Neural progenitor cell (in vitro differentiated cells): ENCODE measurements around the gene AFF4. TPM values are rescaled to one million over a fixed set of nuclear protein-coding genes. Genes with fewer than 3 reads are reported as not detected.
"Not testable (repeated sequence)": the region's sequence is repeated elsewhere in the genome, so short reads cannot be mapped to it uniquely, and the experiment has no call there.

Source experiments
- DNase-seq: peaks from one replicate; pipeline ENCODE4 v3.0.0-alpha.2; 2016; ENCODE audit warnings: low spot score
- H2AFZ ChIP-seq: fragments of 200-600 bp; sonication (generic); replicated peaks from 2 replicates; pipeline ENCODE4 v1.6.1; 2016; ENCODE audit warnings: antibody characterized with exemption
- H3F3A ChIP-seq: fragments of 200-600 bp; sonication (generic); 2 replicates; pipeline ENCODE4 v1.6.1; 2016; ENCODE audit warnings: antibody characterized with exemption, low read depth
- H3K27ac ChIP-seq: fragments of 200-600 bp; sonication (generic); 2 replicates; pipeline ENCODE4 v1.5.1; 2016; ENCODE audit warnings: mild to moderate bottlenecking
- H3K27me3 ChIP-seq: fragments of 200-600 bp; sonication (generic); 2 replicates; pipeline ENCODE4 v1.6.1; 2016; ENCODE audit warnings: mild to moderate bottlenecking, moderate library complexity
- H3K36me3 ChIP-seq: fragments of 200-600 bp; sonication (generic); 2 replicates; pipeline ENCODE4 v1.5.1; 2016
- H3K4me1 ChIP-seq: fragments of 200-600 bp; sonication (generic); 2 replicates; pipeline ENCODE4 v1.6.1; 2016; ENCODE audit warnings: mixed run types
- H3K4me2 ChIP-seq: fragments of 200-600 bp; sonication (generic); 2 replicates; pipeline ENCODE4 v1.6.1; 2016
- H3K4me3 ChIP-seq: fragments of 200-600 bp; sonication (generic); 2 replicates; pipeline ENCODE4 v1.5.1; 2016
- H3K79me2 ChIP-seq: fragments of 200-600 bp; sonication (generic); 2 replicates; pipeline ENCODE4 v1.6.1; 2016; ENCODE audit warnings: low read depth
- H3K9ac ChIP-seq: fragments of 200-600 bp; sonication (generic); 2 replicates; pipeline ENCODE4 v1.6.1; 2016
- H3K9me3 ChIP-seq: fragments of 200-600 bp; sonication (generic); 2 replicates; pipeline ENCODE4 v1.5.1; 2016; ENCODE audit warnings: low read depth
- H4K20me1 ChIP-seq: fragments of 200-600 bp; sonication (generic); 2 replicates; pipeline ENCODE4 v1.6.1; 2016; ENCODE audit warnings: low read depth
- H3K27ac Mint-ChIP-seq: 3 replicates; pipeline ENCODE4 v1.8.0; 2021; ENCODE audit warnings: mixed read lengths
- H3K27me3 Mint-ChIP-seq: 2 replicates; pipeline ENCODE4 v1.8.0; 2022; ENCODE audit warnings: low read depth, mild to moderate bottlenecking, inconsistent platforms, moderate library complexity, mixed read lengths; ENCODE audit not compliant: insufficient read depth
- H3K36me3 Mint-ChIP-seq: 3 replicates; pipeline ENCODE4 v1.8.0; 2021; ENCODE audit warnings: mixed read lengths
- H3K4me1 Mint-ChIP-seq: 3 replicates; pipeline ENCODE4 v1.8.0; 2021; ENCODE audit warnings: mixed read lengths
- H3K4me3 Mint-ChIP-seq: 3 replicates; pipeline ENCODE4 v1.8.0; 2021; ENCODE audit warnings: mild to moderate bottlenecking, moderate library complexity, mixed read lengths
- H3K9me3 Mint-ChIP-seq: 3 replicates; pipeline ENCODE4 v1.8.0; 2020; ENCODE audit warnings: mixed read lengths
- EZH2 ChIP-seq: fragments of 200-600 bp; sonication (generic); IDR thresholded peaks from 2 replicates; pipeline ENCODE4 v1.6.1; 2017; ENCODE audit warnings: antibody characterized with exemption, mild to moderate bottlenecking, moderate library complexity
- EZH2phosphoT487 ChIP-seq: fragments of 200-600 bp; sonication (generic); IDR thresholded peaks from 2 replicates; pipeline ENCODE4 v1.6.1; 2017; ENCODE audit warnings: antibody characterized with exemption
- total RNA-seq: library from RNA; depleted of rRNA; stranded (reverse); fragments of >200 nt; gene quantifications from 2 replicates; pipeline ENCODE4 v1.2.3, GENCODE V29; 2015; ENCODE audit warnings: low replicate concordance
- TF ChIP-seq, protein P1 (sequence below): fragments of 200-600 bp; sonication (generic); IDR thresholded peaks from 2 replicates; pipeline ENCODE4 v1.5.1; 2017; ENCODE audit warnings: antibody characterized with exemption, mild to moderate bottlenecking

The AFF4 gene
- total RNA-seq, 1 donor from 2014 or later, result 63.6 TPM

DNA sequence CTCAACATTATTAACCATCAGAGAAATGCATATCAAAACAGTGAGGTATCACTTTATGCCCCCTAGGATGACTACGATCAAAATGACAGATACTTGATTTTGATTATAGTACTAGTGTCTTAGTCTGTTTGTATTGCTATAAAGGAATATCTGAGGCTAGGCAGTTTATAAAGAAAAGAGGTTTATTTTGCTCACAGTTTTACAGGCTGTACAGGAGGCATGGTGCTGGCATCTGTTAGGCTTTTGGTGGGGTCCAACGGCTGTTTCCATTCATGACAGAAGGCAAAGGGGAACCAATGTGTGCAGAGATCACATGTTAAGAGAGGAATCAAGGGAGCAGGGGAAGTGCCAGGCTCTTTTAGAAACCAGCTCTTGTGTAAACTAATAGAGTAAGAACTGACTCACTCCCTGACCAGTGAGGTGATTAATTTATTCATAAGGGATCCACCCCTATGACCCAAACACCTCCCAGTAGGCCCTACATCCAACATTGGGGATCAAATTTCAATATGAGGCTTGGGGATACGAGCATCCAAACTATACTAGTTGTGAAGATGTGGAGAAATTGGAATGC is 16.0 kb upstream of the AFF4 start:
- no peaks in the 10 kb centered on the region for H3K27me3 ChIP-seq
- H3K4me3 ChIP-seq, result no peak overlapping the region
- H3K4me1 ChIP-seq, result no peaks in the 10 kb centered on the region
- Mint-ChIP-seq H3K27me3 (peaks cover 4% of the 10 kb centered on the region), H3K9me3 (peaks cover 21% of the 10 kb centered on the region), H3K4me1 (no peaks in the 10 kb centered on the region), H3K36me3 (no peaks in the 10 kb centered on the region), H3K27ac (no peak overlapping the region), H3K4me3 (no peak overlapping the region)
- no peaks in the 10 kb centered on the region for H3F3A ChIP-seq
- H3K36me3 ChIP-seq, result no peaks in the 10 kb centered on the region
- H3K9me3 ChIP-seq, result no peaks in the 10 kb centered on the region
- DNase-seq, result no peak
- H3K4me2 ChIP-seq, result no peak overlapping the region
- H3K27ac ChIP-seq, result no peak overlapping the region
- no peak overlapping the region for H3K9ac ChIP-seq
- no peaks in the 10 kb centered on the region for H3K79me2 ChIP-seq
- no peak overlapping the region for H2AFZ ChIP-seq
- TF ChIP-seq, protein P1, sequence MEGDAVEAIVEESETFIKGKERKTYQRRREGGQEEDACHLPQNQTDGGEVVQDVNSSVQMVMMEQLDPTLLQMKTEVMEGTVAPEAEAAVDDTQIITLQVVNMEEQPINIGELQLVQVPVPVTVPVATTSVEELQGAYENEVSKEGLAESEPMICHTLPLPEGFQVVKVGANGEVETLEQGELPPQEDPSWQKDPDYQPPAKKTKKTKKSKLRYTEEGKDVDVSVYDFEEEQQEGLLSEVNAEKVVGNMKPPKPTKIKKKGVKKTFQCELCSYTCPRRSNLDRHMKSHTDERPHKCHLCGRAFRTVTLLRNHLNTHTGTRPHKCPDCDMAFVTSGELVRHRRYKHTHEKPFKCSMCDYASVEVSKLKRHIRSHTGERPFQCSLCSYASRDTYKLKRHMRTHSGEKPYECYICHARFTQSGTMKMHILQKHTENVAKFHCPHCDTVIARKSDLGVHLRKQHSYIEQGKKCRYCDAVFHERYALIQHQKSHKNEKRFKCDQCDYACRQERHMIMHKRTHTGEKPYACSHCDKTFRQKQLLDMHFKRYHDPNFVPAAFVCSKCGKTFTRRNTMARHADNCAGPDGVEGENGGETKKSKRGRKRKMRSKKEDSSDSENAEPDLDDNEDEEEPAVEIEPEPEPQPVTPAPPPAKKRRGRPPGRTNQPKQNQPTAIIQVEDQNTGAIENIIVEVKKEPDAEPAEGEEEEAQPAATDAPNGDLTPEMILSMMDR, result no peak
- no peak for TF ChIP-seq EZH2
- TF ChIP-seq EZH2phosphoT487, result no peak
- H4K20me1 ChIP-seq, result no peaks in the 10 kb centered on the region

DNA sequence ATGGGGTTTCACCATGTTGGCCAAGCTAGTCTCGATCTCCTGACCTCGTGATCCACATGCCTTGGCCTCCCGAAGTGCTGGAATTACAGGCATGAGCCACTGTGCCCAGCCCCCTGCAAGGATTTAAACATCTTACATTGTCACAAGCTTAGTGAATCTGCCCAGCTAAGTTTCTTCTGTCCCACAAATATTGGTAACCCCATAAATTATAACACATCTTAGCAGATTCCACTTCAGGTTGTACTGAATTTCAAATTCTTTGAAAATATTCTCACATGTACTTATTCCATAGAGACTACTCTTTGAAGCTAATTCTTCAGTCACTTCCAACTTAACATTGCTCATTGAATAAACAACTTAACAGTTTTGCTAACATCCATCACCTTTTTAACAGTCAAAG is 13.4 kb upstream of the AFF4 start:
- Mint-ChIP-seq H3K4me3 (no peak overlapping the region), H3K36me3 (no peaks in the 10 kb centered on the region), H3K9me3 (peaks cover 18% of the 10 kb centered on the region), H3K4me1 (no peaks in the 10 kb centered on the region), H3K27ac (no peak overlapping the region), H3K27me3 (peaks cover 4% of the 10 kb centered on the region)
- H3K9me3 ChIP-seq, result no peaks in the 10 kb centered on the region
- no peak overlapping the region for H3K4me2 ChIP-seq
- H3K27ac ChIP-seq, result no peak overlapping the region
- H3K4me1 ChIP-seq, result no peaks in the 10 kb centered on the region
- DNase-seq, result no peak
- H3K36me3 ChIP-seq, result no peaks in the 10 kb centered on the region
- H3K4me3 ChIP-seq, result no peak overlapping the region
- H2AFZ ChIP-seq, result no peak overlapping the region
- TF ChIP-seq EZH2, result no peak
- no peak for TF ChIP-seq EZH2phosphoT487
- TF ChIP-seq, protein P1, result no peak
- H3K79me2 ChIP-seq, result no peaks in the 10 kb centered on the region
- no peak overlapping the region for H3K9ac ChIP-seq
- no peaks in the 10 kb centered on the region for H3K27me3 ChIP-seq
- no peaks in the 10 kb centered on the region for H3F3A ChIP-seq
- H4K20me1 ChIP-seq, result no peaks in the 10 kb centered on the region

DNA sequence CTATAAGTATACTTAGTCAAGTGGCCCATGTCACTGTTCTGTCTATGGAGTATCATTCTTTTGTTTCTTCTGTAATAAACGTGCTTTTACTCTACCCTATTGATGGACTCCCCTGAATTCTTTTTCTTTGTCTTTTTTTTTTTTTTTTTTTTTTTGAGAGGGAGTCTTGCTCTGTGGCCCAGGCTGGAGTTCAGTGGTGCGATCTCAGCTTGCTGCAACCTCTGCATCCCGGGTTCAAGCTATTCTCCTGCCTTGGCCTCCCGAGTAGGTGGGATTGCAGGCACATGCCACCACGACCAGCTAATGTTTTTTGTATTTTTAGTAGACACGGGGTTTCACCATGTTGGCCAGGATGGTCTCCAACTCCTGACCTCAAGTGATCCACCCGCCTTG is 9.0 kb upstream of the AFF4 start:
- H3K27ac ChIP-seq, H2AFZ ChIP-seq, H3K36me3 Mint-ChIP-seq, H3K27me3 ChIP-seq, H3K27me3 Mint-ChIP-seq, H3K9ac ChIP-seq, H3K4me1 ChIP-seq, DNase-seq, H3K4me3 Mint-ChIP-seq, H3K27ac Mint-ChIP-seq, H3K4me3 ChIP-seq, H4K20me1 ChIP-seq, H3K9me3 ChIP-seq, H3K36me3 ChIP-seq, H3F3A ChIP-seq, H3K79me2 ChIP-seq, H3K4me1 Mint-ChIP-seq, H3K4me2 ChIP-seq: not testable (repeated sequence)
- H3K9me3 Mint-ChIP-seq, result peaks cover 11% of the 10 kb centered on the region

DNA sequence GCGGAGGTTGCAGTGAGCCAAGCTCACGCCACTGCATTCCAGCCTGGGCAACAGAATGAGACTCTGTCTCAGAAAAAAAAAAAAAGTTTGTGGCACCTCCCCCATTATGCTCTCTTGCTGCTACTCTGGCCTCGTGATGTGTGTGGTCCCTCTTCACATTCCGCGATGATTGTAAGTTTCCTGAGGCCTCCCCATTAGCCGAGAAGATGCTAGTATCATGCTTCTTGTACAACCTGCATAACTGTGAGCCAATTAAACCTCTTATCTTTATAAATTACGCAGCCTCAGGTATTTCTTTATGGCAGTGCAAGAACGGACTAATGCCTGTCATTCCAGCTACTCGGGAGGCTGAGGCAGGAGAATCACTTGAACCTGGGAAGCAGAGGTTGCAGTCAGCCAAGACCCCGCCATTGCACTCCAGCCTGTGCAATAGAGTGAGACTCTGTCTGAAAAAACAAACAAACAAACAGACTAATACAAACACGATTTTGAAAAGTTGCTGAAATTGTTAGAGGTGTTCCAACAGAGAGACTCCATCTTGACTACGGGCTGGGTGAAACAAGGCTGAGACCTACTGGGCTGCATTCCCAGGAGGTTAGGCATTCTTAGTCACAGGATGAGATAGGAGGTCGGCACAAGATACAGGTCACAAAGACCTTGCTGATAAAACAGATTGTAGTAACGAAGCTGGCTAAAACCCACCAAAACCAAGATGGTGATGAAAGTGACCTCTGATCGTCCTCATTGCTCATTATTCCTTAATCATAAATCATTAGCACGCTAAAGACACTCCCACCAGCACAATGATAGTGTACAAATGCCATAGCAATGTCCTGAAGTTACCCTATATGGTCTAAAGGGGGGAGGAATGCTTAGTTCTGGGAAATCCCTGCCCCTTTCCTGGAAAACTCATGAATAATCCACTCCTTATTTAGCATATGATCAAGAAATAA is 8.3 kb upstream of the AFF4 start:
- H2AFZ ChIP-seq, result no peak overlapping the region
- no peaks in the 10 kb centered on the region for H3K4me1 ChIP-seq
- no peak overlapping the region for H3K4me3 Mint-ChIP-seq
- no peaks in the 10 kb centered on the region for H4K20me1 ChIP-seq
- H3K36me3 ChIP-seq, result no peaks in the 10 kb centered on the region
- no peak overlapping the region for H3K9ac ChIP-seq
- no peaks in the 10 kb centered on the region for H3K36me3 Mint-ChIP-seq
- H3K9me3 Mint-ChIP-seq, result peaks cover 5% of the 10 kb centered on the region
- H3K4me1 Mint-ChIP-seq, result no peaks in the 10 kb centered on the region
- H3K27ac Mint-ChIP-seq, result no peak overlapping the region
- no peak for DNase-seq
- no peaks in the 10 kb centered on the region for H3K27me3 ChIP-seq
- no peaks in the 10 kb centered on the region for H3K79me2 ChIP-seq
- no peak overlapping the region for H3K4me3 ChIP-seq
- no peak overlapping the region for H3K27ac ChIP-seq
- no peaks in the 10 kb centered on the region for H3K9me3 ChIP-seq
- no peak for TF ChIP-seq EZH2
- TF ChIP-seq, protein P1, result no peak
- TF ChIP-seq EZH2phosphoT487, result no peak
- H3K27me3 Mint-ChIP-seq, result no peaks in the 10 kb centered on the region
- H3K4me2 ChIP-seq, result no peak overlapping the region
- no peaks in the 10 kb centered on the region for H3F3A ChIP-seq
